IMR-90 (cell line): ENCODE results near the gene MIB1.

Experiments used
- CHD1 ChIP-seq: IDR thresholded peaks from 2 replicates; pipeline ENCODE4 v1.6.1; 2012; ENCODE audit warnings: low read depth, low read length, improper control_type of control experiment
- MAFK ChIP-seq: IDR thresholded peaks from 2 replicates; pipeline ENCODE4 v1.6.1; 2012; ENCODE audit warnings: low read depth, low read length, improper control_type of control experiment
- POLR2A ChIP-seq: IDR thresholded peaks from 2 replicates; pipeline ENCODE4 v1.6.1; 2012; ENCODE audit warnings: mild to moderate bottlenecking, low read depth, low read length
- RAD21 ChIP-seq: IDR thresholded peaks from 2 replicates; pipeline ENCODE4 v1.6.1; 2012; ENCODE audit warnings: low read length, improper control_type of control experiment
- RCOR1 ChIP-seq: IDR thresholded peaks from 2 replicates; pipeline ENCODE4 v1.6.1; 2012; ENCODE audit warnings: mild to moderate bottlenecking, low read length, improper control_type of control experiment; ENCODE audit not compliant: insufficient replicate concordance
- RFX5 ChIP-seq: IDR thresholded peaks from 2 replicates; pipeline ENCODE4 v1.8.0; 2012; ENCODE audit warnings: low read depth, mild to moderate bottlenecking, low read length, moderate library complexity
- TF ChIP-seq, protein P1 (sequence below): conservative IDR thresholded peaks from 2 replicates; pipeline ENCODE4 v1.5.1; 2012; ENCODE audit warnings: mild to moderate bottlenecking, low read depth, low read length, improper control_type of control experiment

DNA sequence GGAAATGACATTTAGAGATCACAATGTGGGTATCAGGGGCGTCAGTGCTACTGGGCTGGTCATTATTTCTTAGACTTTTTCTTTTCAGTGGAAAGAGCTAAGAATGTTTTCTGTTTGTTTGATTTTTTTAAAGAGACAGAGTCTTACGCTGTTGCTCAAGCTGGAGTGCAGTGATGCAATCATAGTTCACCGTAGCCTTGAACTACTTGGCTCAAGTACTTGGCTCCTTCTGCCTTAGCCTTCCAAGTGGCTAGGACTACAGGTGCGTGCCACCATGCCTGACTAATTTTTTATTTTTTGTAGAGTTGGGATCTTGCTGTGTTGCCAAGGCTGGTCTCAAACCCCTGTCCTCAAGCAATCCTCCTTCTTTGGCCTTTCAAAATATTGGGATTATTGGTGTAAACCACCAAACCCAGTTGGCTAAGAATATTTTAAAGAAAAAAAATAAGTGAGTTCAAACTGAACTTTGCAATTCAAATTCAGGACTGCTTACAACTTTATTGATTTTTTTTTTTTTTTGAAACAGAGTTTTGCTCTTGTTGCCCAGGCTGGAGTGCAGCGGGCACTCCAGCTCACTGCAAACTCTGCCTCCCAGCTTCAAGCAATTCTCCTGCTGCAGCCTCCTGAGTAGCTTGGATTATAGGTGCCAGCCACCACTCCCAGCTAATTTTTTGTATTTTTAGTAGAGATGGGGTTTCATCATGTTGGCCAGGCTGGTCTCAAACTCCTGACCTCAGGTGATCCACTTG, 154.2 kb downstream of the MIB1 start:
- TF ChIP-seq POLR2A (no peak), RCOR1 (no peak), MAFK (no peak), CHD1 (no peak), RFX5 (no peak), RAD21 (no peak)
- TF ChIP-seq, protein P1, sequence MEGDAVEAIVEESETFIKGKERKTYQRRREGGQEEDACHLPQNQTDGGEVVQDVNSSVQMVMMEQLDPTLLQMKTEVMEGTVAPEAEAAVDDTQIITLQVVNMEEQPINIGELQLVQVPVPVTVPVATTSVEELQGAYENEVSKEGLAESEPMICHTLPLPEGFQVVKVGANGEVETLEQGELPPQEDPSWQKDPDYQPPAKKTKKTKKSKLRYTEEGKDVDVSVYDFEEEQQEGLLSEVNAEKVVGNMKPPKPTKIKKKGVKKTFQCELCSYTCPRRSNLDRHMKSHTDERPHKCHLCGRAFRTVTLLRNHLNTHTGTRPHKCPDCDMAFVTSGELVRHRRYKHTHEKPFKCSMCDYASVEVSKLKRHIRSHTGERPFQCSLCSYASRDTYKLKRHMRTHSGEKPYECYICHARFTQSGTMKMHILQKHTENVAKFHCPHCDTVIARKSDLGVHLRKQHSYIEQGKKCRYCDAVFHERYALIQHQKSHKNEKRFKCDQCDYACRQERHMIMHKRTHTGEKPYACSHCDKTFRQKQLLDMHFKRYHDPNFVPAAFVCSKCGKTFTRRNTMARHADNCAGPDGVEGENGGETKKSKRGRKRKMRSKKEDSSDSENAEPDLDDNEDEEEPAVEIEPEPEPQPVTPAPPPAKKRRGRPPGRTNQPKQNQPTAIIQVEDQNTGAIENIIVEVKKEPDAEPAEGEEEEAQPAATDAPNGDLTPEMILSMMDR, result no peak
